ENCODE data around the gene GASK1A. TPM values are rescaled to one million over a fixed set of nuclear protein-coding genes. Genes with fewer than 3 reads are reported as not detected.

GASK1A gene
- total and polyA plus RNA-seq, 2 of the 8 experiments (the other 6 are each of a cell fraction or from before 2014, with no cell fraction given) = 4.7 to 7.9 TPM

- Histone ChIP-seq H3K4me3 (ENCODE audit: extremely low read depth in 1 of 4, insufficient read depth in 2 of 4, low read depth in 3 of 4, low read length in 4 of 4) (no peak overlapping the region), H2BK12ac (ENCODE audit: low read depth, low read length) (no peak overlapping the region), H3K27ac (ENCODE audit: low read depth, low read length) (no peak overlapping the region), H3K9me3 (ENCODE audit: insufficient read depth in 2 of 2, low read depth in 1 of 2, low read length in 1 of 2) (no peaks in the 10 kb centered on the region), H3K18ac (ENCODE audit: extremely low read depth, low read length) (no peak overlapping the region), H2BK15ac (ENCODE audit: low read length) (no peak overlapping the region), H2BK20ac (ENCODE audit: low read length) (no peak overlapping the region), H3K79me2 (ENCODE audit: control insufficient read depth in 1 of 2, insufficient read depth in 2 of 2, low read length in 2 of 2) (no peaks in the 10 kb centered on the region), H2AK5ac (ENCODE audit: low read depth, low read length) (no peak overlapping the region), H3K36me3 (ENCODE audit: control insufficient read depth in 2 of 4, insufficient read depth in 4 of 4, low read length in 3 of 4) (no peaks in the 10 kb centered on the region), H4K20me1 (replicated peaks in 1 of 2; ENCODE audit: control insufficient read depth in 1 of 2, insufficient read depth in 2 of 2, low read length in 2 of 2) (no peaks in the 10 kb centered on the region), H4K5ac (ENCODE audit: insufficient read length, low read depth, low read length) (no peak overlapping the region), H3K4ac (replicated peaks; ENCODE audit: insufficient read length, low read depth, low read length) (no peak overlapping the region), H3K9ac (replicated peaks in 1 of 4; ENCODE audit: extremely low read depth in 1 of 4, low read depth in 3 of 4, low read length in 3 of 4) (no peak overlapping the region), H3K23me2 (ENCODE audit: low read depth, low read length) (no peaks in the 10 kb centered on the region), H2AFZ (ENCODE audit: low read length) (no peak overlapping the region), H3K79me1 (ENCODE audit: low read depth, low read length) (no peaks in the 10 kb centered on the region), H3K27me3 (replicated peaks in 1 of 4; ENCODE audit: control insufficient read depth in 3 of 4, extremely low read depth in 1 of 4, insufficient read depth in 3 of 4, low read length in 3 of 4) (no peaks in the 10 kb centered on the region), H2BK120ac (replicated peaks; ENCODE audit: low read depth, low read length) (no peak overlapping the region), H3K23ac (ENCODE audit: insufficient read length) (no peak overlapping the region), H3K14ac (ENCODE audit: insufficient read length) (no peak overlapping the region), H3K4me2 (ENCODE audit: insufficient read depth in 1 of 2, low read depth in 2 of 2, low read length in 2 of 2) (no peak overlapping the region), H4K8ac (ENCODE audit: extremely low read depth, insufficient read depth, low read length) (no peak overlapping the region), H3K4me1 (replicated peaks in 1 of 4; ENCODE audit: control insufficient read depth in 3 of 4, insufficient read depth in 4 of 4, low read length in 3 of 4) (peaks cover 0 to 5% (median 2%) of the 10 kb centered on the region in 4 experiments; a peak in 2 of 7 replicates), H4K91ac (replicated peaks; ENCODE audit: insufficient read length, low read length) (no peak overlapping the region), H2BK5ac (ENCODE audit: low read depth, low read length) (no peak overlapping the region), H3K56ac (replicated peaks; ENCODE audit: insufficient read length, low read depth, low read length) (no peak overlapping the region)
- WGBS, 2 experiments (ENCODE audit: extremely low coverage in 1 of 2, insufficient coverage in 1 of 2, insufficient read length in 1 of 2, insufficient replicate concordance in 2 of 2, low coverage in 1 of 2, low lambda C conversion rate in 2 of 2, missing lambda C conversion rate in 1 of 2) = 94% methylated on average over 5 of the region's 5 CpGs; no CpG with 5 or more reads in 1 of the 2 experiments
- CTCF ChIA-PET (ENCODE audit: partially characterized antibody) = interaction anchor here (0.6 to 2.9 kb wide), 4 partner anchors 13 to 48 kb away, joined by 3 to 11 read pairs (median 5); no protein-coding TSS in a partner anchor
- POLR2A ChIA-PET (ENCODE audit: partially characterized antibody) = no interaction called here
- DNase-seq (ENCODE audit: low read depth in 1 of 2, low spot score in 2 of 2) = no peak
- no peak for FAIRE-seq
- TF ChIP-seq SP4 (IDR thresholded peaks at IDR 0.05; ENCODE audit: low read length) = no peak
- TF ChIP-seq NANOG (IDR thresholded peaks at IDR 0.05; ENCODE audit: insufficient read depth, low read depth, low read length, poor library complexity, severe bottlenecking) = no peak
- no peak for TF ChIP-seq KDM1A (IDR thresholded peaks at IDR 0.05; ENCODE audit: borderline replicate concordance, low read length)
- TF ChIP-seq USF2 (IDR thresholded peaks at IDR 0.05; ENCODE audit: low read length) = no peak
- TF ChIP-seq RFX5 (IDR thresholded peaks at IDR 0.05; ENCODE audit: borderline replicate concordance, low read depth, low read length) = no peak
- no peak for TF ChIP-seq CEBPB (IDR thresholded peaks at IDR 0.05; ENCODE audit: low read depth, low read length)
- no peak for TF ChIP-seq TCF12 (IDR thresholded peaks at IDR 0.05; ENCODE audit: low read depth, low read length)
- TF ChIP-seq GTF2F1 (IDR thresholded peaks at IDR 0.05; ENCODE audit: borderline replicate concordance, low read depth, low read length) = no peak
- TF ChIP-seq, protein P1, sequence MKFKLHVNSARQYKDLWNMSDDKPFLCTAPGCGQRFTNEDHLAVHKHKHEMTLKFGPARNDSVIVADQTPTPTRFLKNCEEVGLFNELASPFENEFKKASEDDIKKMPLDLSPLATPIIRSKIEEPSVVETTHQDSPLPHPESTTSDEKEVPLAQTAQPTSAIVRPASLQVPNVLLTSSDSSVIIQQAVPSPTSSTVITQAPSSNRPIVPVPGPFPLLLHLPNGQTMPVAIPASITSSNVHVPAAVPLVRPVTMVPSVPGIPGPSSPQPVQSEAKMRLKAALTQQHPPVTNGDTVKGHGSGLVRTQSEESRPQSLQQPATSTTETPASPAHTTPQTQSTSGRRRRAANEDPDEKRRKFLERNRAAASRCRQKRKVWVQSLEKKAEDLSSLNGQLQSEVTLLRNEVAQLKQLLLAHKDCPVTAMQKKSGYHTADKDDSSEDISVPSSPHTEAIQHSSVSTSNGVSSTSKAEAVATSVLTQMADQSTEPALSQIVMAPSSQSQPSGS (IDR thresholded peaks at IDR 0.05; ENCODE audit: low read length) = no peak
Measured at GRCh38 chr3:43023746-43024145, 44.6 kb downstream of the GASK1A start.
